K562 (cell line): Measurements from ENCODE around the gene ADD3.

Source experiments
- BRCA1 ChIP-seq, 2 experiments: fragments of 450-650 bp in 1 of 2; sonication (generic) in 1 of 2; formaldehyde crosslinking in 1 of 2; IDR thresholded peaks; 2 replicates each; pipeline versions ENCODE4 v1.5.0 to v1.6.1; 2017 to 2020; ENCODE audit warnings: mild to moderate bottlenecking in 1 of 2, missing genetic modification reagents in 1 of 2
- BRF2 ChIP-seq: IDR thresholded peaks from 3 replicates; pipeline ENCODE4 v1.6.1; 2011; ENCODE audit warnings: borderline replicate concordance, mild to moderate bottlenecking; ENCODE audit not compliant: insufficient read length, insufficient read depth
- CTCF ChIP-seq, 3 experiments: IDR thresholded peaks in 2 of 3; conservative IDR thresholded peaks in 1 of 3; 2 replicates each; pipeline ENCODE4 v1.5.1; 2011 to 2012; ENCODE audit warnings: low read length in 3 of 3, mild to moderate bottlenecking in 3 of 3, control low read depth in 2 of 3, improper control_type of control experiment in 1 of 3, inconsistent platforms in 1 of 3, low read depth in 1 of 3, mixed read lengths in 1 of 3, moderate library complexity in 1 of 3; ENCODE audit not compliant: insufficient read depth in 2 of 3
- ELF1 ChIP-seq: fragments of 200-800 bp; sonication (Bioruptor generic); IDR thresholded peaks from 2 replicates; pipeline ENCODE4 v1.6.1; 2016; ENCODE audit warnings: missing genetic modification characterization, missing compliant biosample characterization
- GATAD2B ChIP-seq: fragments of 450-650 bp; IDR thresholded peaks from 2 replicates; pipeline ENCODE4 v1.6.1; 2017; ENCODE audit warnings: mild to moderate bottlenecking, borderline replicate concordance
- KAT2B ChIP-seq: IDR thresholded peaks from one replicate; pipeline ENCODE4 v1.6.1; 2012; ENCODE audit warnings: low read depth, mild to moderate bottlenecking, control low read depth, inconsistent platforms, low read length, moderate library complexity
- MLLT1 ChIP-seq, 2 experiments: fragments of 450-650 bp; IDR thresholded peaks; 2 replicates each; pipeline ENCODE4 v1.6.1; 2016
- NUFIP1 ChIP-seq: fragments of 450-650 bp; IDR thresholded peaks from 2 replicates; pipeline ENCODE4 v1.6.1; 2018; ENCODE audit not compliant: partially characterized antibody
- RBM17 ChIP-seq: fragments of 200-400 bp; formaldehyde crosslinking; IDR thresholded peaks from 2 replicates; pipeline ENCODE4 v1.6.1; 2017; ENCODE audit warnings: low read depth, mild to moderate bottlenecking, low read length, borderline replicate concordance
- TBP ChIP-seq: optimal IDR thresholded peaks from 2 replicates; pipeline ENCODE3; 2011; ENCODE audit warnings: low read depth, low read length, improper control_type of control experiment

GRCh38 chr10:109969760-109970346 is 37.9 kb upstream of the ADD3 start:
- TF ChIP-seq BRCA1 (IDR thresholded peaks at IDR 0.05) (no peak), BRCA1 (CRISPR knock-in tag; IDR thresholded peaks at IDR 0.05) (no peak), BRF2 (no peak), NUFIP1 (no peak), TBP (no peak), KAT2B (no peak), GATAD2B (no peak), CTCF (IDR thresholded peaks at IDR 0.05 in 2 of 3, conservative IDR thresholded peaks at IDR 0.05 in 1 of 3; ENCODE audit: insufficient read depth in 2 of 3, low read depth in 1 of 3, low read length in 3 of 3) (no peak), MLLT1 (IDR thresholded peaks at IDR 0.05) (no peak), RBM17 (no peak), ELF1 (tag) (no peak)
